K562 (cell line): Measurements from ENCODE around the gene ZBTB44. TPM values are rescaled to one million over a fixed set of nuclear protein-coding genes. Genes with fewer than 3 reads are reported as not detected.
A peak's percentile ranks its signal among the peaks of the same experiment; 100 is the strongest.

Experiments used
- ZBTB40 ChIP-seq, 2 experiments: fragments of 450-650 bp in 1 of 2; sonication (generic) in 1 of 2; formaldehyde crosslinking in 1 of 2; IDR thresholded peaks; 2 replicates each; pipeline versions ENCODE4 v1.7.1 to v1.9.0; 2016 to 2022; ENCODE audit warnings: inconsistent platforms in 1 of 2, mild to moderate bottlenecking in 1 of 2, missing genetic modification reagents in 1 of 2
- polyA plus RNA-seq, 8 experiments: library from polyadenylated mRNA; depleted of rRNA in 4 of 8; stranded (reverse) in 5 of 8; unstranded in 3 of 8; fragments of >200 nt; fragmentation: Nextera tagmentation in 2 of 8; fragmentation: Illumina TruSeq in 1 of 8; extraction: Ambion mirVana in 2 of 8; extraction: Trizol in 1 of 8; gene quantifications; 2 replicates each; pipeline versions ENCODE4 v1.2.1 to v1.2.3, GENCODE V29; 2011 to 2014; ENCODE audit warnings: inconsistent platforms in 1 of 8, missing spikeins in 1 of 8
- total RNA-seq, 7 experiments: library from RNA; depleted of rRNA in 6 of 7; stranded (reverse); fragments of >200 nt in 6 of 7; fragmentation: Illumina TruSeq in 2 of 7; extraction: Trizol in 2 of 7; gene quantifications; 2 replicates each; pipeline versions ENCODE4 v1.2.1 to v1.2.3, GENCODE V29; 2011 to 2021; ENCODE audit warnings: low replicate concordance in 1 of 7

The ZBTB44 gene
- total and polyA plus RNA-seq, 9 of the 15 experiments (the other 6 are each of a cell fraction or from before 2014, with no cell fraction given): 4.7 to 27.1 (median 17.3) TPM

- TF ChIP-seq ZBTB40 (IDR thresholded peaks at IDR 0.05): peak; percentile 28; the same call in 1 of the 2 replicates
- no peak for TF ChIP-seq ZBTB40 (CRISPR knock-in tag; IDR thresholded peaks at IDR 0.05)
These were observed 1.1 kb downstream of the ZBTB44 start (continued) for GRCh38 chr11:130313383-130314183.
